HG03097 (cell line): Measurements from ENCODE around the gene FAM110D.
A peak's percentile ranks its signal among the peaks of the same experiment; 100 is the strongest.

Source experiments
- ATAC-seq: cut with Tn5 transposase; IDR thresholded peaks from one replicate; pipeline ENCODE4 v1.9.1; 2021; ENCODE audit not compliant: unreplicated experiment, low FRiP score

Gene FAM110D

GRCh38 chr1:26158908-26159742 is at the start of gene FAM110D:
Gene FAM110D (plus strand): TSS chr1:26159079. CDS start chr1:26161292, 2,213 bp downstream.
- ATAC-seq = no peak

GRCh38 chr1:26109229-26110164 is 49.4 kb upstream of the FAM110D start:
- ATAC-seq = no peak

GRCh38 chr1:26110731-26111529 is 47.9 kb upstream of the FAM110D start:
- ATAC-seq = peak; percentile 33

GRCh38 chr1:26111530-26112406 is 47.1 kb upstream of the FAM110D start, which contains the start of gene PDIK1L:
Gene PDIK1L (plus strand): TSS chr1:26111824. CDS start chr1:26114309, 2,485 bp downstream.
- peak; percentile 69 for ATAC-seq

- peak; percentile 0 for ATAC-seq
These were observed 46.5 kb upstream of the FAM110D start for GRCh38 chr1:26112407-26112775.

- ATAC-seq = no peak
These were observed 44.5 kb upstream of the FAM110D start for GRCh38 chr1:26114165-26114927.

- ATAC-seq = peak; percentile 53
These were observed 38.8 kb upstream of the FAM110D start for GRCh38 chr1:26119892-26120608.

GRCh38 chr1:26121854-26122773 is 36.8 kb upstream of the FAM110D start:
- ATAC-seq = no peak

- no peak for ATAC-seq
These were observed 35.6 kb upstream of the FAM110D start for GRCh38 chr1:26122988-26123973.

- no peak for ATAC-seq
These were observed 34.2 kb upstream of the FAM110D start for GRCh38 chr1:26124418-26125331.

- ATAC-seq = no peak
These were observed 33.5 kb upstream of the FAM110D start for GRCh38 chr1:26125382-26125781.

- no peak for ATAC-seq
These were observed 32.9 kb upstream of the FAM110D start for GRCh38 chr1:26125946-26126320.

- ATAC-seq = peak; percentile 69
These were observed 32.4 kb upstream of the FAM110D start for GRCh38 chr1:26126321-26127084.
